Activated CD4-positive, alpha-beta T cell treated with anti-CD3 and anti-CD28 coated beads, Interleukin-2, amount 10 ng/mL, durations not matched to agents 7 days and 5 days (primary cell): Measurements from ENCODE around the gene TBC1D24. TPM values are rescaled to one million over a fixed set of nuclear protein-coding genes. Genes with fewer than 3 reads are reported as not detected.

Source experiments
- CTCF ChIA-PET: fragments of 350-600 bp; sonication (Branson Sonifier 250); formaldehyde crosslinking; loops from one replicate; lab custom pipeline; 2021; ENCODE audit warnings: antibody characterized with exemption; lab: Charles Lee
- POLR2A ChIA-PET: fragments of 350-600 bp; sonication (Branson Sonifier 250); formaldehyde crosslinking; loops from one replicate; lab custom pipeline; 2021; ENCODE audit warnings: antibody characterized with exemption; lab: Charles Lee
- DNase-seq: peaks from one replicate; pipeline ENCODE4 v3.0.0-alpha.2; 2020
- H3K27ac Mint-ChIP-seq: one replicate; pipeline ENCODE4 v1.8.0; 2021; ENCODE audit warnings: mild to moderate bottlenecking, moderate library complexity, mixed read lengths
- H3K27me3 Mint-ChIP-seq: one replicate; pipeline ENCODE4 v1.8.0; 2021; ENCODE audit warnings: mixed read lengths
- H3K36me3 Mint-ChIP-seq: one replicate; pipeline ENCODE4 v1.8.0; 2021; ENCODE audit warnings: low read depth, mixed read lengths
- H3K4me1 Mint-ChIP-seq: one replicate; pipeline ENCODE4 v1.8.0; 2021; ENCODE audit warnings: mixed read lengths
- H3K4me3 Mint-ChIP-seq: one replicate; pipeline ENCODE4 v1.8.0; 2021; ENCODE audit warnings: mild to moderate bottlenecking, moderate library complexity, mixed read lengths
- H3K9me3 Mint-ChIP-seq: one replicate; pipeline ENCODE4 v1.8.0; 2021; ENCODE audit warnings: mixed read lengths
- total RNA-seq, 2 experiments: library from RNA; stranded (reverse); gene quantifications; one replicate each; pipeline ENCODE4 v1.2.3, GENCODE V29; 2021

Gene TBC1D24
- total RNA-seq, 2 experiments from 2014 or later, result 8.1 TPM

DNA sequence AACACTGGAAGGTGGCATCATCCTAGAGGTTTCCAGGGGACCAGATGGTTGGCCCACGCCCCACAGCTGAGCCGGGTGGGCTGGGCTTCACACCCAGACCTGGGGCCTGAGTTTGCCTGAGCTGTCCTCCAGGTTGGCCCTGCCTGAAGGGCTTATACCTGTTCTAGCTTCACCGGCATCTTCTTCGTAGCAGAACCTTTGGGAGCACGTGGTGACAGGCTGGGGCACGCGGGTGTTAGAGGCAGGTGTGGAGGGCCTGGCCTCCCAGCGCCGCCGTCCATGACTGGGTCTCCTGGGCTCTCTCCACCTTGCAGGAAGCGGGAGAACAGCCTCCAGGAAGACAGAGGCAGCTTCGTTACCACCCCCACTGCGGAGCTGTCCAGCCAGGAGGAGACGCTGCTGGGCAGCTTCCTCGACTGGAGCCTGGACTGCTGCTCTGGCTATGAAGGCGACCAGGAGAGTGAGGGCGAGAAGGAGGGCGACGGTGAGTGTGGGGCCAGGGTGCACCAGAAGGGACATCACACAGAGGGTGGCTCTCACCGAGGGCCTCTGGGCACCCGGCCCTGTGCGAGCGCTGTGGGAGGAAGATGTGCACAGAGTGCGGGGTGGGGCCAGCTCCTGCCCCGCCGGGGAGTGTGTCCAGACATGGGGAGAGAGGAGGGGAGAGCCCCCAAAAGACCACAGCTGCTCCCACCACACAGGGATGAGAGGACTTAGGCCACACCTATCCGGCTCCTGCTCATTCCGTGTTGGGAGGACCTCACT, 19.7 kb upstream of the TBC1D24 start:
- no peaks in the 10 kb centered on the region for H3K9me3 Mint-ChIP-seq
- H3K36me3 Mint-ChIP-seq, result peaks cover 51% of the 10 kb centered on the region
- peak overlapping the region; percentile 36 for H3K27ac Mint-ChIP-seq

GRCh38 chr16:2456551-2457153, 18.3 kb upstream of the TBC1D24 start:
- peaks cover 44% of the 10 kb centered on the region for H3K36me3 Mint-ChIP-seq
- no peak overlapping the region for H3K4me3 Mint-ChIP-seq
- DNase-seq, result no peak
- no peak overlapping the region for H3K27ac Mint-ChIP-seq
- no peaks in the 10 kb centered on the region for H3K27me3 Mint-ChIP-seq
- ChIA-PET POLR2A (no interaction called here), CTCF (interaction anchor here (1.0 kb wide), 2 partner anchors 16 to 28 kb away, joined by 3 read pairs; no protein-coding TSS in a partner anchor)
- peaks cover 17% of the 10 kb centered on the region for H3K4me1 Mint-ChIP-seq
- no peaks in the 10 kb centered on the region for H3K9me3 Mint-ChIP-seq

More for the DNA sequence above, 19.7 kb upstream of the TBC1D24 start:
- Mint-ChIP-seq H3K27me3 (no peaks in the 10 kb centered on the region), H3K4me3 (no peak overlapping the region), H3K4me1 (peaks cover 14% of the 10 kb centered on the region)
- CTCF ChIA-PET, result interaction anchor here (1.1 kb wide), 2 partner anchors 8 to 14 kb away, joined by 3 read pairs; no protein-coding TSS in a partner anchor
- DNase-seq, result no peak
- POLR2A ChIA-PET, result no interaction called here

DNA sequence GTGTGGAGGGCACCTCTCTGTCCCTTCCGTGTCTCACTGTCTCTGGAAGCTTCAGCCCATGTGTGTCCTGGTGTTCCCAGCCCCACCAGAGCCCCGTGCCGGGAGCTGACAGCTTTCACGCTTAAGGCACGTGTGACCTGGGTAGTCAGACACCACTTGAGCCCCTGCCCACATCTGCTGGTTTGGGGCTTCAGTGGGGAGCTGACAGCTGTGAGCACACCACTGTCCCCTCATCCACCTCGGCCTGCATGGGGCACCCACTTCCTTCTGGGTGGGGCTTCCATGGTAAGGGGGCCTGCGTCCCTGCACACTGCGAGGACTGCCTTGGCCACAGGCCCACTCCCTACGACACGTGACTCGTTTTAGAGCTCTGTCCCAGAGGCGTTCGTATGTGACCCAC, 17.7 kb upstream of the TBC1D24 start:
- Mint-ChIP-seq H3K4me1 (peaks cover 17% of the 10 kb centered on the region), H3K27ac (no peak overlapping the region), H3K36me3 (peaks cover 39% of the 10 kb centered on the region), H3K27me3 (no peaks in the 10 kb centered on the region), H3K4me3 (no peak overlapping the region), H3K9me3 (no peaks in the 10 kb centered on the region)
- POLR2A ChIA-PET, result no interaction called here
- DNase-seq, result no peak
- CTCF ChIA-PET, result interaction anchor here (1.0 kb wide), 2 partner anchors 16 to 29 kb away, joined by 3 read pairs; no protein-coding TSS in a partner anchor

- no peak for DNase-seq
- H3K4me3 Mint-ChIP-seq, result no peak overlapping the region
- peaks cover 32% of the 10 kb centered on the region for H3K36me3 Mint-ChIP-seq
- H3K27me3 Mint-ChIP-seq, result no peaks in the 10 kb centered on the region
- H3K9me3 Mint-ChIP-seq, result no peaks in the 10 kb centered on the region
- ChIA-PET POLR2A (no interaction called here), CTCF (interaction anchor here (1.4 kb wide), 1 partner anchor 28 kb away, joined by 4 read pairs; no protein-coding TSS in a partner anchor)
- H3K4me1 Mint-ChIP-seq, result peaks cover 17% of the 10 kb centered on the region
- no peak overlapping the region for H3K27ac Mint-ChIP-seq
Observed at GRCh38 chr16:2457946-2458345, 17.0 kb upstream of the TBC1D24 start.

- CTCF ChIA-PET, result interaction anchor here (1.1 to 1.7 kb wide), 3 partner anchors 19 to 42 kb away, joined by 4 to 5 read pairs (median 4); no protein-coding TSS in a partner anchor
- Mint-ChIP-seq H3K36me3 (peaks cover 22% of the 10 kb centered on the region), H3K4me1 (peaks cover 18% of the 10 kb centered on the region), H3K27me3 (no peaks in the 10 kb centered on the region), H3K9me3 (no peaks in the 10 kb centered on the region), H3K4me3 (peak overlapping the region; percentile 79), H3K27ac (peak overlapping the region; percentile 92)
- DNase-seq, result no peak
- POLR2A ChIA-PET, result interaction anchor here (0.6 to 0.7 kb wide), 2 partner anchors 245 to 303 kb away, joined by 3 read pairs; partner anchors contain the start of gene PGP
Observed at GRCh38 chr16:2458887-2459646, 15.9 kb upstream of the TBC1D24 start.

DNA sequence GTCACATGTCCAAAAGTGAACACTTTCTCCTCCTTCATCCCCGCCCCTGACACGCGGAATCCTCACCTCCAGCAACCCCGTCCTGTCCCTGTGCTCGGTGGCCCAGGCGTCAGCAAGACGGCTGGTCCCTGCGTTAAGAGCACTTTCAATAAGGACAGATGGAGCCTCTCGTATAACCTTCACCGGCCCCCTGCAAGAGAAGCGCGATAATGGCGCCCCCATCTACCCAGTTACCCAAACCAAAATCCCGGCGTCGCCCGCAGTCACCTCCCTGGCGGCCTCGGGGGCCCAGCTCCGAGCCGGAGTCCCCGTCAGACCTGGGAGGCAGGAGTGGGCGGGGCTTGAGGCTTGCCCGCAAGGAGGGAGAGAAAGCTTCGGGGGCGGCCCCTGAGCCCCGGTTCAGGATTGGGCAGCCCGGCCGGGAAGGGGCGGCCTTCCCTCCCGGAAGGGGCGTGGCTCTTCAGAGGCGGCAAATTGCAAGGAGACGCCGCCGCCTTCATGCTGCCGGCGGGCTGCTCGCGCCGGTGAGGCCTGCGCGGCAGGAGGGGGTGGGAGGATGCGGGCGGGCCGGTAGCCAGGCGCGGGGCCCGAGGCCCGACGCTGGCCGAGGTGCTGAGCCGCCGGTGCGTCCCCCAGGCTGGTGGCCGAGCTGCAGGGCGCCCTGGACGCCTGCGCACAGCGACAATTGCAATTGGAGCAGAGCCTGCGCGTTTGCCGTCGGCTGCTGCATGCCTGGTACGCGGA, 15.1 kb upstream of the TBC1D24 start, which contains the start of gene TEDC2:
TEDC2 (plus strand) TSS at position 463 of the 744 bp plus-strand sequence; CDS start at position 499, 36 bp downstream.
- H3K9me3 Mint-ChIP-seq, result no peaks in the 10 kb centered on the region

DNA sequence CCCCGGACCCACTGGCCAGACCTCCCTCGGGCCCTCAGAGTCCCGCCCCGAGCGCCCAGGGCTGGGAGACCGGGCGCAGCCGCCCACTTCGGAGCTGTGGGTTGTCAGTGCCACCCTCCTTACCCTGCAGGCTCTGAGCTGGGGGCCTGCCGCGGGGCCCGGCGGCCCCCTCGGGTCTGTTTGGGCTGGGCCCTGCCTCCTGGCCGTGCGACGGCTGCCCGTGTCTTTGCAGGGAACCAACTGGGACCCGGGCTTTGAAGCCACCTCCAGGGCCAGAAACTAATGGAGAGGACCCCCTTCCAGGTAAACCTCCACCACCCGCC, 14.6 kb upstream of the TBC1D24 start:
- no peaks in the 10 kb centered on the region for H3K9me3 Mint-ChIP-seq
- H3K27me3 Mint-ChIP-seq, result no peaks in the 10 kb centered on the region
- H3K4me3 Mint-ChIP-seq, result peak overlapping the region; percentile 79
- CTCF ChIA-PET, result interaction anchor here (1.1 to 1.7 kb wide), 3 partner anchors 20 to 41 kb away, joined by 3 to 5 read pairs (median 4); no protein-coding TSS in a partner anchor
- peaks cover 18% of the 10 kb centered on the region for H3K36me3 Mint-ChIP-seq
- no peak for DNase-seq
- POLR2A ChIA-PET, result no interaction called here
- H3K4me1 Mint-ChIP-seq, result peaks cover 18% of the 10 kb centered on the region
- H3K27ac Mint-ChIP-seq, result no peak overlapping the region

More for the DNA sequence above, 15.1 kb upstream of the TBC1D24 start, which contains the start of gene TEDC2:
- peak; percentile 98 for DNase-seq
- Mint-ChIP-seq H3K4me1 (peaks cover 18% of the 10 kb centered on the region), H3K36me3 (peaks cover 22% of the 10 kb centered on the region), H3K27me3 (no peaks in the 10 kb centered on the region), H3K27ac (peak within 1 kb of the TSS; percentile 92), H3K4me3 (peak within 1 kb of the TSS; percentile 79)
- ChIA-PET CTCF (interaction anchor here (1.1 to 1.7 kb wide), 3 partner anchors 20 to 41 kb away, joined by 3 to 5 read pairs (median 4); no protein-coding TSS in a partner anchor), POLR2A (interaction anchor here (0.6 to 0.7 kb wide), 2 partner anchors 245 to 304 kb away, joined by 3 read pairs; partner anchors contain the start of gene PGP)

DNA sequence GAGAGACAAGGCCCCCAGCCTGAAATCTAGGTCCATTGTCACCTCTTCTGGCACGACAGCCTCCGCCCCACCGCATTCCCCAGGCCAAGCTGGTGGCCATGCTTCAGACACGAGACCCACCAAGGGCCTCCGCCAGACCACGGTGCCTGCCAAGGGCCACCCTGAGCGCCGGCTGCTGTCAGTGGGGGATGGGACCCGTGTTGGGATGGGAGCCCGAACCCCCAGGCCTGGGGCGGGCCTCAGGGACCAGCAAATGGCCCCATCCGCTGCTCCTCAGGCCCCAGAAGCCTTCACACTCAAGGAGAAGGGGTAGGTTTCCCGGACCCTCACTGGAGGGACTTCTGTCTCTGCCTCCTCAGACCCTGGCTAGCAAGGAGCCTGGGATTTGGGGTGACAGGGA, 14.0 kb upstream of the TBC1D24 start:
- no peaks in the 10 kb centered on the region for H3K9me3 Mint-ChIP-seq
- CTCF ChIA-PET, result interaction anchor here (1.1 to 1.7 kb wide), 3 partner anchors 9 to 40 kb away, joined by 3 to 5 read pairs (median 3); no protein-coding TSS in a partner anchor
- H3K27me3 Mint-ChIP-seq, result no peaks in the 10 kb centered on the region
- H3K27ac Mint-ChIP-seq, result no peak overlapping the region
- peaks cover 18% of the 10 kb centered on the region for H3K4me1 Mint-ChIP-seq
- POLR2A ChIA-PET, result no interaction called here
- peaks cover 16% of the 10 kb centered on the region for H3K36me3 Mint-ChIP-seq
- H3K4me3 Mint-ChIP-seq, result peak overlapping the region; percentile 63
- DNase-seq, result no peak

GRCh38 chr16:2462031-2462866, 12.7 kb upstream of the TBC1D24 start:
- Mint-ChIP-seq H3K4me1 (peaks cover 19% of the 10 kb centered on the region), H3K27me3 (peaks cover 7% of the 10 kb centered on the region), H3K4me3 (no peak overlapping the region), H3K27ac (no peak overlapping the region), H3K36me3 (peaks cover 6% of the 10 kb centered on the region), H3K9me3 (no peaks in the 10 kb centered on the region)
- POLR2A ChIA-PET, result no interaction called here
- DNase-seq, result no peak
- CTCF ChIA-PET, result interaction anchor here (1.4 kb wide), 1 partner anchor 8 kb away, joined by 3 read pairs; no protein-coding TSS in a partner anchor

DNA sequence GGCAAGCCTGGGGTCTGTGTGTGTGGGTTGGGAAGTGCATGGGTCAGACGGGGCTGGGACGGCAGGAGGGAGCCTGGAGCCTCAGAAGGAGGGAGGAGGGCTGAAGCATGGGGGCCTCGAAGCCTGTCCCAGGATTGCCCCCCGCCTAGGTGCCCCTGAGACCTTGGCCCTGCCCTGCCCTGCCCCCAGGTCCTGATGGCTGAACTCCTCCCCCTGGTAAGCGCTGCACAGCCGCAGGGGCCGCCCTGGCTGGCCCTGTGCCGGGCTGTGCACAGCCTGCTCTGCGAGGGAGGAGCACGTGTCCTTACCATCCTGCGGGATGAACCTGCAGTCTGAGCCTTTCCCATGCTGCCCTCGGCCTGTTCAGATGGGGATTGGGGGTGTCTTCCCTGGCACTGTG, 10.6 kb upstream of the TBC1D24 start:
- POLR2A ChIA-PET, result interaction anchor here (0.6 kb wide), 1 partner anchor 23 kb away, joined by 3 read pairs; no protein-coding TSS in a partner anchor
- H3K27ac Mint-ChIP-seq, result no peak overlapping the region
- no peak for DNase-seq
- peaks cover 14% of the 10 kb centered on the region for H3K4me1 Mint-ChIP-seq
- CTCF ChIA-PET, result no interaction called here
- H3K36me3 Mint-ChIP-seq, result no peaks in the 10 kb centered on the region
- no peak overlapping the region for H3K4me3 Mint-ChIP-seq
- H3K27me3 Mint-ChIP-seq, result peaks cover 20% of the 10 kb centered on the region
- H3K9me3 Mint-ChIP-seq, result no peaks in the 10 kb centered on the region
